ENCODE measurements around the gene DNAH2. TPM values are rescaled to one million over a fixed set of nuclear protein-coding genes. Genes with fewer than 3 reads are reported as not detected.
A peak's percentile ranks its signal among the peaks of the same experiment; 100 is the strongest.

DNAH2 gene
- total and polyA plus RNA-seq, 2 of the 8 experiments (the other 6 are each of a cell fraction or from before 2014, with no cell fraction given) = 0.13 to 0.18 TPM

- POLR2A ChIA-PET (ENCODE audit: partially characterized antibody) = interaction anchor here (1.0 to 8.8 kb wide), 3 partner anchors 10 to 130 kb away, joined by 3 to 88 read pairs (median 15); partner anchors contain the start of genes EFNB3, TP53 and WRAP53
- H3K23me2 ChIP-seq (ENCODE audit: low read depth, low read length) = peaks cover 9% of the 10 kb centered on the region
- no peaks in the 10 kb centered on the region for H3K36me3 ChIP-seq (ENCODE audit: control insufficient read depth in 2 of 4, insufficient read depth in 4 of 4, low read length in 3 of 4)
- no peak overlapping the region for H2BK20ac ChIP-seq (ENCODE audit: low read length)
- H3K14ac ChIP-seq (ENCODE audit: insufficient read length) = no peak overlapping the region
- H2BK5ac ChIP-seq (ENCODE audit: low read depth, low read length) = no peak overlapping the region
- no peak overlapping the region for H3K18ac ChIP-seq (ENCODE audit: extremely low read depth, low read length)
- no peak overlapping the region for H3K27ac ChIP-seq (ENCODE audit: low read depth, low read length)
- no peak overlapping the region for H3K9ac ChIP-seq (replicated peaks in 1 of 4; ENCODE audit: extremely low read depth in 1 of 4, low read depth in 3 of 4, low read length in 3 of 4)
- H2AK5ac ChIP-seq (ENCODE audit: low read depth, low read length) = no peak overlapping the region
- no peak overlapping the region for H2BK120ac ChIP-seq (replicated peaks; ENCODE audit: low read depth, low read length)
- H3K4me3 ChIP-seq (ENCODE audit: extremely low read depth in 1 of 4, insufficient read depth in 2 of 4, low read depth in 3 of 4, low read length in 4 of 4) = no peak overlapping the region
- H3K79me2 ChIP-seq (ENCODE audit: control insufficient read depth in 1 of 2, insufficient read depth in 2 of 2, low read length in 2 of 2) = no peaks in the 10 kb centered on the region
- no peak overlapping the region for H3K4me2 ChIP-seq (ENCODE audit: insufficient read depth in 1 of 2, low read depth in 2 of 2, low read length in 2 of 2)
- H3K4me1 ChIP-seq (replicated peaks in 1 of 4; ENCODE audit: control insufficient read depth in 3 of 4, insufficient read depth in 4 of 4, low read length in 3 of 4) = peaks cover 6 to 27% (median 18%) of the 10 kb centered on the region in 4 experiments
- DNase-seq (ENCODE audit: low read depth in 1 of 2, low spot score in 2 of 2) (no peak), FAIRE-seq (no peak)
- no peaks in the 10 kb centered on the region for H3K9me3 ChIP-seq (ENCODE audit: insufficient read depth in 2 of 2, low read depth in 1 of 2, low read length in 1 of 2)
- H3K4ac ChIP-seq (replicated peaks; ENCODE audit: insufficient read length, low read depth, low read length) = no peak overlapping the region
- CTCF ChIA-PET (ENCODE audit: partially characterized antibody) = interaction anchor here (0.6 to 10.1 kb wide), 6 partner anchors 7 to 154 kb away, joined by 3 to 86 read pairs (median 26); partner anchors contain the start of genes EFNB3, SENP3, SHBG and TP53
- no peak overlapping the region for H4K91ac ChIP-seq (replicated peaks; ENCODE audit: insufficient read length, low read length)
- H2BK12ac ChIP-seq (ENCODE audit: low read depth, low read length) = no peak overlapping the region
- WGBS, 2 experiments (ENCODE audit: extremely low coverage in 1 of 2, insufficient coverage in 1 of 2, insufficient read length in 1 of 2, insufficient replicate concordance in 2 of 2, low coverage in 1 of 2, low lambda C conversion rate in 2 of 2, missing lambda C conversion rate in 1 of 2) = 87% methylated on average over 10 of the region's 10 CpGs; no CpG with 5 or more reads in 1 of the 2 experiments
- no peak overlapping the region for H4K8ac ChIP-seq (ENCODE audit: extremely low read depth, insufficient read depth, low read length)
- H3K79me1 ChIP-seq (ENCODE audit: low read depth, low read length) = no peaks in the 10 kb centered on the region; the same call in 1 of the 2 replicates
- no peak overlapping the region for H3K56ac ChIP-seq (replicated peaks; ENCODE audit: insufficient read length, low read depth, low read length)
- no peaks in the 10 kb centered on the region for H4K20me1 ChIP-seq (replicated peaks in 1 of 2; ENCODE audit: control insufficient read depth in 1 of 2, insufficient read depth in 2 of 2, low read length in 2 of 2)
- H3K23ac ChIP-seq (ENCODE audit: insufficient read length) = no peak overlapping the region
- H2AFZ ChIP-seq (ENCODE audit: low read length) = no peak overlapping the region
- peaks cover 0 to 21% (median 7%) of the 10 kb centered on the region in 4 experiments; a peak in 3 of 7 replicates for H3K27me3 ChIP-seq (replicated peaks in 1 of 4; ENCODE audit: control insufficient read depth in 3 of 4, extremely low read depth in 1 of 4, insufficient read depth in 3 of 4, low read length in 3 of 4)
- no peak overlapping the region for H4K5ac ChIP-seq (ENCODE audit: insufficient read length, low read depth, low read length)
- peak overlapping the region; percentile 12; the same call in 1 of the 2 replicates for H2BK15ac ChIP-seq (ENCODE audit: low read length)
- TF ChIP-seq SRF (IDR thresholded peaks at IDR 0.05; ENCODE audit: low read depth, low read length) (no peak), TEAD4 (IDR thresholded peaks at IDR 0.05; ENCODE audit: low read depth, low read length) (no peak), NRF1 (IDR thresholded peaks at IDR 0.05; ENCODE audit: low read depth, low read length) (no peak), CHD2 (IDR thresholded peaks at IDR 0.05; ENCODE audit: low read length) (no peak), RFX5 (IDR thresholded peaks at IDR 0.05; ENCODE audit: borderline replicate concordance, low read depth, low read length) (no peak), TBP (IDR thresholded peaks at IDR 0.05; ENCODE audit: low read depth, low read length) (no peak), ZNF274 (IDR thresholded peaks at IDR 0.05; ENCODE audit: borderline replicate concordance, extremely low read depth, low read length) (no peak), SP1 (IDR thresholded peaks at IDR 0.05; ENCODE audit: low read depth, low read length) (no peak), BRCA1 (IDR thresholded peaks at IDR 0.05; ENCODE audit: low read depth, low read length) (no peak)
- TF ChIP-seq, protein P1, sequence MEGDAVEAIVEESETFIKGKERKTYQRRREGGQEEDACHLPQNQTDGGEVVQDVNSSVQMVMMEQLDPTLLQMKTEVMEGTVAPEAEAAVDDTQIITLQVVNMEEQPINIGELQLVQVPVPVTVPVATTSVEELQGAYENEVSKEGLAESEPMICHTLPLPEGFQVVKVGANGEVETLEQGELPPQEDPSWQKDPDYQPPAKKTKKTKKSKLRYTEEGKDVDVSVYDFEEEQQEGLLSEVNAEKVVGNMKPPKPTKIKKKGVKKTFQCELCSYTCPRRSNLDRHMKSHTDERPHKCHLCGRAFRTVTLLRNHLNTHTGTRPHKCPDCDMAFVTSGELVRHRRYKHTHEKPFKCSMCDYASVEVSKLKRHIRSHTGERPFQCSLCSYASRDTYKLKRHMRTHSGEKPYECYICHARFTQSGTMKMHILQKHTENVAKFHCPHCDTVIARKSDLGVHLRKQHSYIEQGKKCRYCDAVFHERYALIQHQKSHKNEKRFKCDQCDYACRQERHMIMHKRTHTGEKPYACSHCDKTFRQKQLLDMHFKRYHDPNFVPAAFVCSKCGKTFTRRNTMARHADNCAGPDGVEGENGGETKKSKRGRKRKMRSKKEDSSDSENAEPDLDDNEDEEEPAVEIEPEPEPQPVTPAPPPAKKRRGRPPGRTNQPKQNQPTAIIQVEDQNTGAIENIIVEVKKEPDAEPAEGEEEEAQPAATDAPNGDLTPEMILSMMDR (IDR thresholded peaks at IDR 0.05; ENCODE audit: control extremely low read depth in 1 of 3, insufficient read depth in 1 of 3, low read depth in 1 of 3, low read length in 3 of 3) = no peak
Measured at GRCh38 chr17:7714721-7715594, 2.6 kb upstream of the DNAH2 start.
